AG09319 (cell line): Measurements from ENCODE around the gene DNAAF8.

ENCODE experiments used
- DNase-seq: peaks from one replicate; pipeline ENCODE4 v3.0.0-alpha.2; 2010; ENCODE audit warnings: low read depth; ENCODE audit errors: extremely low read depth
- CTCF ChIP-seq: IDR thresholded peaks from 2 replicates; pipeline ENCODE4 v1.5.1; 2011; ENCODE audit warnings: low read depth, mild to moderate bottlenecking, inconsistent platforms, low read length, moderate library complexity

Gene DNAAF8

GRCh38 chr16:4687946-4688673, 46.2 kb upstream of the DNAAF8 start:
- TF ChIP-seq CTCF, result no peak
- DNase-seq, result no peak

DNA sequence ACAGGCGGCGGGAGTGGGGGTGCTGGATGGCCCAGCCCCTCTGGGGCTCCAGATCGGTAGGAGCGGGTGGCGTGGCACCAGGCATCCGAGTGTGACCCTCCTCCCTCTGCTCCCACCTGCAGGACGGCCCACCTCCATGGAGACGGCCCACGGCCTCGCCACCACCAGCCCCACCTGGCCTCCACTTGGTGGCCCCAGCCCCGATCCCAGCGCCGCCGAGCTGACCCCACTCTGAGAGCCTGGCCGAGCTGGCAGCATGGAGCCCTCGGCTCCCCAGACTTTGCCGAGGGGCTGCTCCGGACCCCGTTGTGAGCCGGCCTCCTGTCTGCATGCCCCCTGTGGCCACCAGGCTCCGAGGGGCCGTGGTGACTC, 45.7 kb upstream of the DNAAF8 start:
- TF ChIP-seq CTCF, result no peak
- DNase-seq, result no peak

DNA sequence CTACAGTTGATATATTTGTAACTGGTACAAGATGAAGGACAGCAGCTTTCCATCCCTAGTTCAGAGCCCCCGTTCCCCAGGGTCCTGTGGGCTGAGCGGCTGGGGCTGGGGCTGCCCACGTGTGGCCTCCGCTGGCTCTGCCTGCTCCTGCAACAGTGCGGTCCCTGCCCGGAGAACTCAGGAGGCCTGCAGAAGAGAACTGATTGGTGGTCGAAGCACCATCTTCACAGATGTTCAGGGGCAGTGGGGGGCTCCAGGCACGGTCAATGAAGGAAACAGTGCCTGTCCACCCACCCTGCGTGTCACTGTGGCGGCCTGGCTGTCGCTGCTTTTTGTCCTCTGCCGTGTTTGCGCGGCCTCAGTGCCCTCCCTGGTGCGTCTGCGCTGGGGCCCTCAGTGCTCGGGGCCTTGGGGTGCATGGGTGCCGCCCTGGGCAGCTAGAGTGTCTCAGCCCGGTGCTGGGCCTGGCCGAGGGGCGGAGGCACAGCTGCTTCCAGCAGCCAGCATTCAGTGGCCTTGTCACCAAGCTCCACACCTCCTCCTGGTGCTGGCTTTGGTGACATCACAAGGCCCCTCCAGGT, 45.2 kb upstream of the DNAAF8 start:
- no peak for DNase-seq
- TF ChIP-seq CTCF, result no peak

- no peak for DNase-seq
- TF ChIP-seq CTCF, result no peak
These were observed 44.3 kb upstream of the DNAAF8 start for GRCh38 chr16:4689864-4690704.

DNA sequence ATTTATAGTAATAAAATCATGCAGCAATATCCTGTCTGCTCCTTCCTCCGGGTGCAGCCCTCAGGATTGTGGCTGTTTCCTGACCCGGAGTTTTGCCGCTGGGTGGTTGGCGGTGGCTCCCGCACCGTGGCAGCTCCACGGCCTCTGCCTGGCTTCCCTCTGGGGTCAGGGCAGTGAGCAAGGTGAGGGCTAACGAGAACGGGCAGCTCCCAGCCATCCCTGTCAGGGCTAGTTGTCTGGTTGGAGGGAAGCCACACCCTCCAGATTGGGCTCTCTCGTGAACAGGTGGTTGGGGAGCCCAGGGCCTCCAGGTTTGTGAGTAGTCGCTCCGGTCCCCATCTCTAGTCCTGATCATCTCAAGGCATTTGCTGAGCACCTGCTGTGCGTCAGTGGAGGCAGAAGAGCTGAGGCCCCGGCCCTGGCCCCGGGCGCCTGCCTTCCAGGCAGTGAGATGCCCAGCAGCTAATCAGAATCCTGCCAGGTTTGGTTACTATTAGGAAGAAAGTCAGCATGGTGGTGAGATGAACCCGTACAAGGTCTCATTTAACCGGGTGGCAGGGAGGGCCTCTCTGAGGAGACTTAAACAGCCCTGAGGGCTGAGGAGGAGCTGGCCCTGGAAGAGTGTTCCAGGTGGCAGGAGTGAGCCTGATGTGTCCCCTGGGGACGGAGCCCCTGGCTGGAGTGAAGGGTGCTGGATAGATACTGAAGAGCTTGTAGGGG, 43.2 kb upstream of the DNAAF8 start:
- no peak for TF ChIP-seq CTCF
- DNase-seq, result no peak

- no peak for TF ChIP-seq CTCF
These were observed 42.5 kb upstream of the DNAAF8 start for GRCh38 chr16:4691666-4692412.

More at GRCh38 chr16:4691666-4692412, 42.5 kb upstream of the DNAAF8 start:
- no peak for DNase-seq
